HG02885 (cell line): Measurements from ENCODE around the gene CABLES2.

ENCODE experiments used
- ATAC-seq: cut with Tn5 transposase; IDR thresholded peaks from one replicate; pipeline ENCODE4 v1.9.1; 2021; ENCODE audit warnings: mild to moderate bottlenecking; ENCODE audit not compliant: unreplicated experiment, poor library complexity

Gene CABLES2, protein sequence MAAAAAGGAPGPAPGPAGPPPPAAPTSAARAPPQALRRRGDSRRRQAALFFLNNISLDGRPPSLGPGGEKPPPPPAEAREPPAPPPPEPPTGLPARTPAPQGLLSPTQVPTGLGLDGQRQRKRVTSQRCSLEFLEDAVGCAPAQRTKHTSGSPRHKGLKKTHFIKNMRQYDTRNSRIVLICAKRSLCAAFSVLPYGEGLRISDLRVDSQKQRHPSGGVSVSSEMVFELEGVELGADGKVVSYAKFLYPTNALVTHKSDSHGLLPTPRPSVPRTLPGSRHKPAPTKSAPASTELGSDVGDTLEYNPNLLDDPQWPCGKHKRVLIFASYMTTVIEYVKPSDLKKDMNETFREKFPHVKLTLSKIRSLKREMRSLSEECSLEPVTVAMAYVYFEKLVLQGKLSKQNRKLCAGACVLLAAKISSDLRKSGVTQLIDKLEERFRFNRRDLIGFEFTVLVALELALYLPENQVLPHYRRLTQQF

DNA sequence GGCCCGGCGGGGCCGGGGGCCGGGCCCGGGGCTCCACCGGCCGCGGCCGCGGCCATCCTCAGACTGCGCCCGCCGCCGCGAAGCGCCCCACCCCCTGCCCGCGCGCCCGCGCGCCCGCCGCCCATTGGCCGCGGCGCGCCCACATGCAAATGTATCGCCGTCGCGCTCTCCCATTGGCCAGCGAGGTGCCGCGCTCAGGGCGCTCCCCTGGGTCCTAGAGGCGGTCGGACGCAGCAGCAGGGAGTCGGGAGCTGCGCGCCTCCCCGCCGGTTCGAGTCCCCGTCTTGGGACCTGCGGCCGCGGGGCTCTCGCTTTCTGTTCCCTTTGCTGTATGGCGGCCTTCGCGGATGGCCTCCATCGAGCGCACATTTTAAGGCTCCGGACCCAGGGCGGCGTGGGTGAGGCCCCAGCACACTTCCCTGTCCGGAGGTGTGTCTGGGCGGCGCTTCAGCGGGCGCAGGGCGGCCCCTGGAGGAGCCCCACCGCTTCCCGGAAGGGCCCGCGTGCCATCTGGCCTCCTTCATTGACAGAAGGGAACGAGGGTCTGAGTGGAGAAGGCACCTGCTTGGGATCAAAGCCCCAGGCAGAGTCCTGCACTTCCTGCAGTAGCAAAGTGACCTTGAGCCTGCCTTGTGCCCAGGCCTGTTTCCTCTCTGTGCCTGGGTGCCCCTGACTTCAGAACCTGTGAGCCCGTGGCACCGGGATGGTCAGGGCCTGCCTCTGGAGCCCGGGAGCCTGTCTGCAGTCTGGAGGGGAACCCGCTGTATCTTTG is at the start of gene CABLES2:
TSS of gene CABLES2 (minus strand) at position 65 of the 772 bp plus-strand sequence. CDS start at position 56, 9 bp downstream.
- peak; percentile 91 for ATAC-seq

DNA sequence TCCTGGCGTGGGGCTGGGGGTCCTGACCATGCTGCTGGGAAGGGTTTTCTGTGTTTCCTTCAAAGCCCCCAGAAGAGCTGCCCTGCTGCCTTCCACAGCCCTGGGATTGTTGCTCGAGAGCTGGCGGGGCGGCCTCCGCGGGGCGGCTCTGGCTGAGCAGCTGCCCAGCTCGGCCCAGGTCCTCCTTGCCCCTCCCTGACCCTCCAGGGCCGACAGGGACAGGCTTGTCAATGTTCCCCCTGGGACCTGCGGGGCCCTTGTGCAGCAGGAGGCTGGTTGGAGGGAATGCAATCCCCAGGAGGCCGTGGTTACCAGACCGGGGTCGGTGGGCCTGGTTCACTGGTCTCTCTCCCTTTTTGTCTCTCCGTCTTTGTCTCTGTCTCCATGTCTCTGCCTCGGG is 48.8 kb upstream of the CABLES2 start:
- ATAC-seq: no peak

DNA sequence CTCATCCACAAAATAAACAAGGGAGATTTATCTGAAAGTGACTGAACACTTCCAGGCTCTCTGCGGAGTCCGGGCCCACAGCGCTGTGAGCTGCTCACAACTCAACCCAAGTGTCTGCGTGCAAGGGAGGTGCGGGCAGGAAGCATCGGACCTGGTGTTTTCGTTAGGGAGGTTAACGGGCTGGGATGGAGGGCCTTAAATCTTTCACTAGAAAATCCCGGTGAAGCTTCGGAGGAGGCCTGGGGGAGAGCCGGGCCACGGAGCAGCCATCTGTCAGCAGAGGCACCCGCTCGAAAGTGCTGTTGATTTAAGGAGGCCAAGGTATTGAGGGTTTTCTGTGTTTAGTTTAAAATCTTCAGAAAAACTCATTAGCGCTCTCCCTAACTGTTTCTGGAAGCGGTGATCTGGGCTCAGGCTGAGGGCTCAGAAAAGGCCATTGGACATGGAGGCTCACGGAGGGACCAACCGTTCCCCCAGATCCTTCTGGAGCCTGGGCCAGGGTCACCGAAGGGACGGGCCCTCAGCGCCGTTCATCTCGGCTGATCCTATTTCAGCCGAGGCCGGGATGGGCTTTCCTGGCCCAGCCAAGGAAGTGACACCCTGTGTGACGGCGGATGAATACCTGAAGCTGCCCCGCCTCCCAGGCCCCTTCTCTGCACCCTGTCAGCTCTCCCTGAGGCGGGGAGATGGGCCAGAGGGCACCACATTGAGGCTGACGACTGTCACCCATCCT is 48.0 kb upstream of the CABLES2 start:
- no peak for ATAC-seq

DNA sequence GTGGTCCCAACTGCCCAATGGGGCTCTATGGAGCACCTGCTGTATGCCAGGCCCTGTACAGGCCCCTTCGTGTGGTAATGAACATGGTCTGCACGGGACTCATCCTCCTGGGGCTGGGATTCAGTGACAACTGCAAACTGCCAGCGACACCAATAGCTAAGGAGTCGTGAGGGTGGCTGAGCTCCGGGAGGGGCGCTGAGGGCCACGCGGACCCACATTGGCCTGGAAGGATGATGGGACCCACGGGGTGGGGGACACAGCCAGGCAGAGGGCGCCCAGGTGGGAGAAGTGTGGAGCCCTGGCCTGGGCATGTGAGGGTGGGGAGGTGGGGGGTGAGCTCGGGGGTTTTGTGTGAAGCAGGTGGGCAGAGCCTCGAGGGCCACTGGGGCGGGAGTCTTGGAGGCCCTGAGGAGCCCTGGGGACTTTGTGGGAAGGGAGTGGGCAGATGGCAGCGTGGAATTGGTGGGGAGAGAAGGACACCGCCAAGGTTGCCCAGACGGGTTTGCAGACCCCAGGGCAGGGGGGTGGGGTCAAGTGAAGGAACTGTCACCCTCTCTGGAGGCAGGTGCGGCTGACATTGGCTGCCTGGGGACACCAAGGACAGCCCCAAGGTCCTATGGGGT is 46.2 kb upstream of the CABLES2 start:
- ATAC-seq: no peak

DNA sequence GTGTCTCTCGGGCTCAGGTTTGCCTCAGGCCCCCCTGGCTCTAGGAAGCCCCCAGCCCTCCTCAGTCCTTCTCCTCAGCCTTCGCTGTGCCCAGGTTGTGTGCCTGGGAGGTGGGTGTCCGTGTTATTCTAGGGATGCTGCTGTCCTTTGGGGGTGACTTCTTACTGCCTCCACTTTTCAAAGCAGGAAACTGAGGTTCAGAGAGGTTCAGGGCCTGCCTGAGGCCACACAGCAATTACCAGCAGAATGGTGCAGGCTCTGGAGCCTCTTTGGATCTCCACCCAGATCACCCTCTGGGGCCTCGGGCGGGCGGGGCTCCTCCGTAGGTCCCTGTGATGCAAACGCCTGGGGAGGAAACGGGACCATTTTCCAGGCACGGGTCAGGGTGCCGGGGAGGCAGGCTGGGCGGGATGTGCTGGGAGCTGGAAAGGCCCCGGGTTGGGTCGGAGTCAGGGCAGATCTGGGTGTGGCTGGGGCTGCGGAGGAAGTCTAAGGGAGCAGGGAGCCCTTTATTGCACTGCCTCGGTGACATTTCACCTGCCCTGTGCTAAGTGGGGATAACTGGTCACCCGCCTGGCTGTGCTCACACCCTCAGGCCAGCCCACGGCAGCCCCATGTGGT is 45.5 kb upstream of the CABLES2 start:
- ATAC-seq: no peak

DNA sequence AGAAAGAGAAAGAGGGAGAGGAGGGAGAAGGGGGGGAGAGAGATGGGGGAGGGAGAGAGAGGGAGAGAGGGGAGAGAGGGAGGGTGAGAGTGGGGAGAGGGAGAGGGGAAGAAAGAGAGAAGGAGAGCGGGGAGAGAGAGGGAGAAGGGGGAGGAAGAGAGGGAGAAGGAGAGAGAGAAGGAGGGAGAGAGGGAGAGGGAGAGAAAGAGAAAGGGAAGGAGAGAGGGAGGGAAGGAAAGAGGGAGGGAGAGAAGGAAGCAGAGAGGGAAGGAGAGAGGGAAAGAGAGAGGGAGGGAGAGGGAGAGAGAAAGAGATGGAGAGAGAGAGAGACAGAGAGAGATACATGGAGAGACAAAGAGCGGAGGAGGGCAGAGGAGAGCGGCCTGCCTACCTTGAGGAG is 44.9 kb upstream of the CABLES2 start:
- ATAC-seq: no peak

DNA sequence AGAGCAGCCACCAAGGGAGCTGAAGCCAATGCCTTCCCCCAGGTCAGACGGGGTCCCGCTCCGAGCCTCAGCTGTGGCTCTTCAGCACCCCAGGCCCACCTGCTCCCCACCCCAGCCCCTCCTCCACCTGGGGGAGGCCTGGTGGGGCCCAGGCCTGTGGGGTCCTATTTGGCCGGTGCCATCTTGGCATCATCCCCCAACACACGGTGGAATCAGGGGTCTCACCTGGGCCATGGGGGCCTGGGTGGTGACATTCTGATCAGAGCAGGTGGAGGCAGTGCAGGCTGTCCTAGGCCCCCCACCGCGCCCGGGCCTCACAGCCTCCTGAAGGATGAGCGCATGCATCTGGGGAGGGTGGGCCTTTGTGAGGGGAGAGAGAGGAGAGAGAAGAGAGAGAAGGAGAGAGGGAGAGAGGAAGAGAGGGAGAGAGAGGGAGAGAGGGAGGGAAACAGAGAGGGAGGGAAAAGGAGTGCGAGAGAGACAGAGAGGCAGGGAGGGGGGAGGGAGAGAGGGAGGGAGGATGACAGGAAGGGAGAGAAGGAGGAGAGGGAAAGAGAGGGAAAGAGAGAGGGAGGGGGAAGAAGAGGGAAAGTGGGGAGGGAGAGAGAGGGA is 44.2 kb upstream of the CABLES2 start:
- no peak for ATAC-seq

DNA sequence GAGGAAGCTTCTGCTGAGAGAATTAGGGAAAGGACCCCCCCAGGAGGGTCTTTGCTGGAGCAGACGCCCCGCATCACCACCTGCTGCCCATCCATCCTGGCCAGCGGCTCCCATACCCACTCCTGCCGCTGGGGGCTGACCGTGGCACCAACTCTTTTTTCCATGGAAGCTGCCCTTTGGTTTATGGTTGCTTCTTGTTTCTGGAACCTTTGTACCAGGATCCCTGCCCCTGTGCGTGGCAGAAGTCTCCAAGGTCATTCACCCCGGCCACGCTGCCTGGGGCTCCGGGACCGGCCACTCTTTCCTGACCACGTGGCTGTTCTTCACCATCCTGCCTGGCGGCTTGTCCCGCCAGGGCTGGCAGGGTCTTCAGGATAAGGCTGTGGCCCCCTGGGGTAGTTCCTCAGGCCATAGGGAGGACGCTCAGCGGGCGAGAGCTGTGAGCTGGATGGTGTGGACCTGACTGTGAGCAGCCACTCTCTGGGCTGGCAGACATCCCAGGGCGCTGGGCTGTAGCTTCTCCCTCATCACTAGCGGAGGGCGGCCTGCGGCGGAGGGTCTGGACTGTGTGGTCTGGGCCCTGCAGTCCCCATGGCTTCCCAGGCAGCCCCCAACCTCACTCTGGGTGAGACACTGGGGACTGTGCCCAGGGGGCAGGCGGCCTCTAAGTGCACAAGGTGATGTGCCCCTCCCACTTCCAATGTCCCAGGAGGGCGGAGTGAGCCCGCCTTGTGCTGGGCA is 43.0 kb upstream of the CABLES2 start:
- no peak for ATAC-seq

DNA sequence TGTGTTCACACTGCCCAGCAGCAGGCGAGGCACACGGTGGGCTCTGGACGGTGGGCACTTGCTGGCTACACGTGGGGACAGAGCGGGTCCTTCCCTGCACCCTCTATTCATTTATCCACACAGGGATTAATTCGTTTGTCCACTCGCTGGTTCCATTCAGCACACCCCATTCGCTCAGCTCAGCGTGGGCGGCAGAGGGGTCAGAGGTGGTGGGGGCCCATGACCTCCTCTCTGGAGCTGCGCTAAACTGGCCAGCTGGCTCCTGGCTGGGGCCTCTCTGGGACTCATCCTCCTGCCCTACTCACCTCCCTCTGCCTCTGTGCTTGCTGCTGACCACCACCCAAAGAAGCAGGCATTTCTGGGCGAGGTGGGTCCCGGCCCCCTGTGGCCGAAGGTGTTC is 41.7 kb upstream of the CABLES2 start:
- ATAC-seq: no peak

DNA sequence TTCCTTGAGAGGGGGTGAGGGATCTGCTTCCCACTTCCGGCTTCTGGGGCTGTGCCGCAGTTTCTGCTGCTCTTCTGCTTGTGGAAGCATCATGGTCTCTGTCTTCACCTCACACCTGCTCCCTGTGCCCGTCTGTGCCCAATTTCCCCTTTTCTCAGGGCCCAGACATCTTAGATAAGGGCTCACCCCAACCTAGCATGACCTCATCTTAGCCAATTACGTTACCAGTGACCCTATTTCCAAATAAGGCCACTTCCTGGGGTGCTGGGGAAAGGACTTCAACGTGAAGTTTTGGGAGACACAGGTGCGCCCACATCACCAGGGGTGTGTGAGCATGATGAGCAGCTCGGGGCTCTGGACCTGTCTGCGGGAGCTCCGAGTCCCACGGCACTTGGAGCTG is 41.0 kb upstream of the CABLES2 start:
- ATAC-seq: no peak

DNA sequence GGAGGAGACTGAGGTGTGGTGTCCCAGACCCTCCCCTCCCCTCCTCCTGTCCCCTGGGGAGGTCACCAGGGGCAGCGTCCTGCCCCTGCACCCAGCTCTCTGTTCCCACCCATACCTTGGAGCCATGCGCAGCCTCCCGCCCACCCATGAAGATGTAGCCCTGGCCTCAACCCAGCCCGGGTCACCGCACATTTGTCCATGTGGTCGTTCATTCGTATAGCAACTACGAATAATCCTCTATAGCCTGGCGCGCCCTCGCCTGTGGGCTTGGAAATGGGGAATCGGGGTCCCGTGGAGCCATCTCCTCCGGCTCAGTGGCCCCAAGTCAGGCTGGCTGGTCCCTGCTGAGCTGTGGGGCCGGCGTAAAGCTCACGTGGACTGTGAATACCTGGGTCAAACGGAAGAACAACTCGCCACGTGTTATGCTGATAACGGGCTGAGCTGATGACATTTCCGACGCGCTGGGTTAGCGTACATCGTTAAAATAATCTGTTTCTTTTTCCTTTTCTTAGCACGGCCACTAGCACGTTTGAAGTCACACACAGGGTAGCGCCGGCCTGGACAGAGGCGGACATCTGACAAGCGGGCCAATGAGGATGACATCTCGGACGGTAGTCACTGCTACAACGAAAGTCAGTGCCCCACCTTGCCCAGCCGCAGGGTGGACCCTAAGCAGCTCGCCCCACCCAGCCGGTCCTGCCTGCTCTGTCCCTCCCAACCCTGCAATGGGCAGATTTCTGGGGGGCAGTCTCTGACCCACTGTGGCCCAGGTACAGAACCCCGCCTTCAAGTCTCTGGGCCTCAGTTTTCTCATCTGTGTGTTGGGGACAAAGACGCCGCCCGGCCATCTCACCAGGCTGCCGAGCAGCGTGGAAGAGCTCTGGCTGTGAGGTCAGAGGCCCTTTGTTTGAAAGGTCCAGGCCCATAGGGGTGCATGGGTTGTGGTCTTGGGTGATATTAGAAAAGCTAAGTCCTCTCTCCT is 40.1 kb upstream of the CABLES2 start:
- ATAC-seq: no peak

DNA sequence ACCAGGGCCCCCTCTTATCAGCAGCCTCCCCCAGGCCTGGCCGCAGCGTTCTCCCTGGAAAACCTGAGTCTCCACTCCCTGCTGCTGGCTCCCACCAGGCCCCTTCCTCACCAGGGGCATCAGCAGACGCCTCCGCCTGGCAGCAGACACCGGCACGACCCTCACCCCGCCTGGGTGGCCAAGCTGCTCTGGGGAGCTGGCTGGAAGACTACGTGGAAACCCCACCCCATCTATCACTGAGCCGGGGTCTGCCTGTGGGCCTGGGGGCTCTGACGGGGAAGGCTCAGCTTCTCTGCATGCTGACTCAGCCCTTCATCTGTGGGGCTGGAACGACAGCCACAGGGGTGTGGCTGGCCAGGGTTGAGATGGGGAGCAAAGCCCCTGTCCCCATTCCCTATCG is 39.4 kb upstream of the CABLES2 start:
- ATAC-seq: no peak

DNA sequence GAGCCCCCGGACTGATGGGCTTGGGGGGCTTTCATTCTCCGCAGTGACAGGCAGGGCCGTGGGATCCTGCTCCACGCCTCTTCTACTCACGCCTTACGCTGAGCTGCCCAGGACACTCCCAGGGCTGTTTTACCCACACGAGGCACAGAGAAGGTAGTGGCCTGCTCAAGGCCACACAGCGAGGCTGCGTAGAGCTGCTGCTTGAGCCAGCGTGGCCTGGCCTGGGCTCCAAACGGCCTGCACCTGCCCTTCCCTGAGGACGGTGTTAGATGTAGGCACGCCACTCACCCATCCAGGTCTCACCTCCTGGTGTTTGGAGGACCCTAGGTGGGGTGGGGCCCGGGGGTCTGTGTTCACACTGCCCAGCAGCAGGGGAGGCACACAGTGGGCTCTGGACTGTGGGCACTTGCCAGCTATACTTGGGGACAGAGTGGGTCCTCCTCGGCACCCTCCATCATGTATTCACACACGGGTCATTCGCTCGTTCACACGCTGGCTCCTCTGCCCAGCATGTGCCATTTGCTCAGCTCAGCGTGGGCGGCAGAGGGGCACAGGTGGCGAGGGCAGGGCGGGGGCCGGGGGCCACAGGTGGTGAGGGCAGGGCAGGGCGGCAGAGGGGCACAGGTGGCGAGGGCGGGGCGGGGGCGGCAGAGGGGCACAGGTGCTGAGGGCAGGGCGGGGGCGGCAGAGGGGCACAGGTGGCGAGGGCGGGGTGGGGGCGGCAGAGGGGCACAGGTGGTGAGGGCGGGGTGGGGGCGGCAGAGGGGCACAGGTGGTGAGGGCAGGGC is 38.7 kb upstream of the CABLES2 start:
- ATAC-seq: no peak

DNA sequence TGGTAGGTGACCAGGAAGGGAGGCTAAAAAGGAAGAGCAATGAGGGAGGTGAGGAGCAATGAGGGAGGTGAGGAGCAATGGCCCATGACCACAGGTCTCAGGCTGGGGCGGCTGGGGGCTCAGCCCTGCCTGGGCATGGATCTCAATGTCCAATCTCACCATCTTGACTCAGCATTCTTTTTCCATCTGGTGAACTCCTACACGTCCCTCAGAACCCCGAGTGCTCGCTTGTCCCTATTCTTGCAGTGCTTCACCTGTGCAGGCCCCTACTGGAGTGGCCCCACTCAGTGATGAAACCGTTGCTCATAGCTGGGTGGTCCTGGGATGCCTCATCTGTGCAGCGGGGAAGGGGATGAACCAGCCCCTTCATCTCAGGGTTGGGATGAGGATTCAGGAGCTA is 37.2 kb upstream of the CABLES2 start:
- no peak for ATAC-seq

DNA sequence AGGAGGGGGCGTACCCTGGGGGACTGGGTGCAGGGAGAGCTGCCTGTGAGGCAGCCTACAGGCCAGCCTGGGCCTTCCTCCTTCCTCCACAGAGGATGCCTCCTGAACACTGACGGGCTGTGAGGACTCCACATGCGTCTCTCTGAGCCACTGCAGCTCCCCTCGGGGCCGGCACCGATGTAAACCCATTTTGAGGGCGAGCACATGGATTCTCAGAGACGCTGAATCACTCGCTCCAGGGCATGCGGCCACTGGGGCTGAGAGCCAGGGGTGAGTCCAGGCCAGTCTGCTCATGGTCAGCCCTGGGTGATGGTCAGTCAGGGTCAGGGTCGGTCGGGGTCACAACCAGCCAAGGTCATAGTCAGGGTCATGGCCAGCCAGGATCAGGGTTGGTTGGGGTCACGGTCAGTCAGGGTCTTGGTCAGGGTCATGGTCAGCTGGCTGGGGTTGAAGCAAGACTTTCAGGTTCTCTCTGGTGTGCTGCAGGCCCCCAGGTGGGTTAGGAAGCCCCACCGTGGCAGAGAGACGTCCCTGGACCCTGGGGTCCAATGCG is 35.0 kb upstream of the CABLES2 start:
- ATAC-seq: no peak

DNA sequence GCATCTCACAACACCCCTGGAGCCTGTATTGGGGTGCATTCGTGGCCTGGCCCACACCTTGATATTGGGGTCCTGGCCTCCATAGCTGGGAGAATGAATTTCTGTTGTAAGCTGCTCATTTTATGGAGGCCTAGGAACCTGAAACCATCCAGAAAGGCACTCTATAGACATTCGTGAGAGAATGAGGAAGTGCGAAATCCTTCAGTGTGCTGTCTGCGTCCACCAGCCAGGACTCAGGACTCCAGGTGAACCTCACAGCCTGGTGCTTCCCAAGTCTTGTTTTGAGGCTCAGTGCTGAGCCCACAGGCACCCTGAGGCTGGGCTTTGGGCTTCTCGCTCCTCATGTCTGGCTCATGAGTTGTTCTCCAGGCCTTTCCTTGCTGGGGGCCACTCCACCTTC is 32.1 kb upstream of the CABLES2 start:
- ATAC-seq: no peak

DNA sequence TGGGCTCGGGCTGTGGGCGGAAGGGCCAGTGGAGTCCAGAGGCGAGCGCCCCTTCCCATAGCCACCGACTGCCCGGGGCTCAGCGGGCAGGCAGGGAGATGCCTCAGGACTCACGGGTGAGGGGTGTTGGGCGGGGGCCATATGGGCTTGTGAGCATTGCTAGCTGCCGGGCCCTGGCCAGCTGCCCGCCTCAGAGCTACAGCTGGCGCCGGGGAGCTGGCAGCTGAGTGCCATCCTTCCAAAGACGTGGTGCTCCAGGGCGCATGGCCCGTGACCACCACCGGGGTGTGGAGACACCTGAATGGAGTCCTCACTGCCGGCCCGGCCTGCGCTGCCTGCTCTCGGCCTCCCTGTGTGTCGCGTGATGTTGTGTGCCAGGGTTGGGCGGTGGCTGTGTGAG is 30.8 kb upstream of the CABLES2 start:
- ATAC-seq: no peak
